ENCODE data around the gene AMBP. TPM values are rescaled to one million over a fixed set of nuclear protein-coding genes. Genes with fewer than 3 reads are reported as not detected.

The AMBP gene
- total and polyA plus RNA-seq, 4 donors = 3,440 to 6,678 (median 4,863) TPM

DNA sequence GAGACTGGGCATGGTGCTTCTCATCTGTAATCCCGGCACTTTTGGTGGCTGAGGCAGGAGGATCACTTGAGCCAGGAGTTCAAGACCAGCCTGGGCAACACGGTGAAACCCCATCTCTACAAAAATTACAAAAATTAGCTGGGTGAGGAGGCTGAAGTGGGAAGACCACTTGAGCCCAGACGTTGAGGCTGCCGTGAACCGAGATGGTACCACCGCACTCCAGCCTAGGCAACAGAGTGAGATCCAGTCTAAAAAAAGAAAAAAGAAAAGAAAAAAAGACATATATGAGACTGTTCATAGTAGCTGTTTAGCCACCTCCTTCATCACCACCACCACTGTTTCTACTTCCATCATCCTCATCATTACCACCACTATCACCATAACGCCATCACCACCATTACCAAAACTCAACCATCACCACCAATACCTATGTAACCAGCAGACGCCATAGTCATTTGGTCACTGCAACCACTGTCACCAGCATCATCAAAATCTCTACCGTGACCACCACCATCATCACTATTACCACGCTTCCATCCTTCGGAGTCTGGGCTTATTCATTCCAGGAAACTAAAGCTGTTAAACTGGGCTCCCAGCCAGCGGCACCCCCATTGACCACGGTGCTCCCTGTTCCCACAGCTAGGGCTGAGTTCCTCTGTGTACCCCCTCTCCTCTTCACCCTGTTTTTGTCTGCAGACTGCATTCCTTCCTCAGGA is 29.3 kb upstream of the AMBP start:
- Histone ChIP-seq H3K9ac (ENCODE audit: low read depth in 1 of 2, low read length in 2 of 2) (no peak overlapping the region), H3K4me3 (ENCODE audit: low read depth in 1 of 3, low read length in 3 of 3) (no peak overlapping the region), H3K36me3 (ENCODE audit: control insufficient read depth in 4 of 4, insufficient read depth in 3 of 4, low read depth in 1 of 4, low read length in 3 of 4) (no peaks in the 10 kb centered on the region), H3K27me3 (ENCODE audit: control insufficient read depth in 4 of 4, insufficient read depth in 4 of 4, low read length in 3 of 4) (no peaks in the 10 kb centered on the region), H3K27ac (ENCODE audit: low read depth in 1 of 2, low read length in 2 of 2) (no peak overlapping the region), H3K4me1 (ENCODE audit: control insufficient read depth in 4 of 4, insufficient read depth in 4 of 4, low read length in 3 of 4) (peaks cover 0 to 4% (median 0%) of the 10 kb centered on the region in 4 donors), H3K9me3 (ENCODE audit: control insufficient read depth in 4 of 4, low read length in 3 of 4) (no peaks in the 10 kb centered on the region)
- DNase-seq (ENCODE audit: low spot score) = no peak
- WGBS = 73% methylated on average over 13 of the region's 13 CpGs
- no peak for TF ChIP-seq NR2F2 (IDR thresholded peaks at IDR 0.05)
- no peak for TF ChIP-seq TAF1 (conservative IDR thresholded peaks at IDR 0.05)
- TF ChIP-seq EGR1 (IDR thresholded peaks at IDR 0.05; ENCODE audit: low read depth in 2 of 2) = no peak
- no peak for TF ChIP-seq RXRA (IDR thresholded peaks at IDR 0.05)
- TF ChIP-seq, protein P1, sequence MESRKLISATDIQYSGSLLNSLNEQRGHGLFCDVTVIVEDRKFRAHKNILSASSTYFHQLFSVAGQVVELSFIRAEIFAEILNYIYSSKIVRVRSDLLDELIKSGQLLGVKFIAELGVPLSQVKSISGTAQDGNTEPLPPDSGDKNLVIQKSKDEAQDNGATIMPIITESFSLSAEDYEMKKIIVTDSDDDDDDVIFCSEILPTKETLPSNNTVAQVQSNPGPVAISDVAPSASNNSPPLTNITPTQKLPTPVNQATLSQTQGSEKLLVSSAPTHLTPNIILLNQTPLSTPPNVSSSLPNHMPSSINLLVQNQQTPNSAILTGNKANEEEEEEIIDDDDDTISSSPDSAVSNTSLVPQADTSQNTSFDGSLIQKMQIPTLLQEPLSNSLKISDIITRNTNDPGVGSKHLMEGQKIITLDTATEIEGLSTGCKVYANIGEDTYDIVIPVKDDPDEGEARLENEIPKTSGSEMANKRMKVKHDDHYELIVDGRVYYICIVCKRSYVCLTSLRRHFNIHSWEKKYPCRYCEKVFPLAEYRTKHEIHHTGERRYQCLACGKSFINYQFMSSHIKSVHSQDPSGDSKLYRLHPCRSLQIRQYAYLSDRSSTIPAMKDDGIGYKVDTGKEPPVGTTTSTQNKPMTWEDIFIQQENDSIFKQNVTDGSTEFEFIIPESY (IDR thresholded peaks at IDR 0.05) = no peak
- TF ChIP-seq, protein P2, sequence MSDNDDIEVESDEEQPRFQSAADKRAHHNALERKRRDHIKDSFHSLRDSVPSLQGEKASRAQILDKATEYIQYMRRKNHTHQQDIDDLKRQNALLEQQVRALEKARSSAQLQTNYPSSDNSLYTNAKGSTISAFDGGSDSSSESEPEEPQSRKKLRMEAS (IDR thresholded peaks at IDR 0.05) = no peak
- TF ChIP-seq ATF3 (IDR thresholded peaks at IDR 0.05) = no peak
- no peak for TF ChIP-seq SP1 (IDR thresholded peaks at IDR 0.05)
- TF ChIP-seq YY1 (IDR thresholded peaks at IDR 0.05) = no peak
- TF ChIP-seq HNF4A (conservative IDR thresholded peaks at IDR 0.05) = no peak
- no peak for TF ChIP-seq FOXA2 (IDR thresholded peaks at IDR 0.05)
- TF ChIP-seq GABPA (IDR thresholded peaks at IDR 0.05 in 1 of 2, conservative IDR thresholded peaks at IDR 0.05 in 1 of 2) = no peak
- no peak for TF ChIP-seq HNF4G (IDR thresholded peaks at IDR 0.05)

GRCh38 chr9:114105236-114105635 is 27.1 kb upstream of the AMBP start:
- WGBS = 85% methylated on average over 5 of the region's 5 CpGs
- TF ChIP-seq FOXA2 (IDR thresholded peaks at IDR 0.05) (no peak), SP1 (IDR thresholded peaks at IDR 0.05) (no peak), GABPA (IDR thresholded peaks at IDR 0.05 in 1 of 2, conservative IDR thresholded peaks at IDR 0.05 in 1 of 2) (no peak), REST (IDR thresholded peaks at IDR 0.05) (no peak), YY1 (IDR thresholded peaks at IDR 0.05) (no peak), HNF4A (conservative IDR thresholded peaks at IDR 0.05) (no peak), ATF3 (IDR thresholded peaks at IDR 0.05) (no peak), FOXA1 (IDR thresholded peaks at IDR 0.05) (no peak), HNF4G (IDR thresholded peaks at IDR 0.05) (no peak), JUND (IDR thresholded peaks at IDR 0.05) (no peak), TAF1 (conservative IDR thresholded peaks at IDR 0.05) (no peak)
- TF ChIP-seq, protein P1 (IDR thresholded peaks at IDR 0.05) = no peak
- TF ChIP-seq, protein P2 (IDR thresholded peaks at IDR 0.05) = no peak

More at GRCh38 chr9:114105236-114105635, 27.1 kb upstream of the AMBP start:
- H3K9me3 ChIP-seq (ENCODE audit: control insufficient read depth in 4 of 4, low read length in 3 of 4) = peaks cover 0 to 4% (median 0%) of the 10 kb centered on the region in 4 donors
- no peaks in the 10 kb centered on the region for H3K27me3 ChIP-seq (ENCODE audit: control insufficient read depth in 4 of 4, insufficient read depth in 4 of 4, low read length in 3 of 4)
- no peak for DNase-seq (ENCODE audit: low spot score)
- H3K36me3 ChIP-seq (ENCODE audit: control insufficient read depth in 4 of 4, insufficient read depth in 3 of 4, low read depth in 1 of 4, low read length in 3 of 4) = no peaks in the 10 kb centered on the region
- H3K4me1 ChIP-seq (ENCODE audit: control insufficient read depth in 4 of 4, insufficient read depth in 4 of 4, low read length in 3 of 4) = peaks cover 0 to 7% (median 1%) of the 10 kb centered on the region in 4 donors
- no peak overlapping the region for H3K9ac ChIP-seq (ENCODE audit: low read depth in 1 of 2, low read length in 2 of 2)
- H3K4me3 ChIP-seq (ENCODE audit: low read depth in 1 of 3, low read length in 3 of 3) = no peak overlapping the region
- H3K27ac ChIP-seq (ENCODE audit: low read depth in 1 of 2, low read length in 2 of 2) = no peak overlapping the region
